VCaP (cell line): Measurements from ENCODE around the gene BATF3.

Source experiments
- H3K27ac ChIP-seq: fragments of 450-650 bp; 2 replicates; pipeline ENCODE4 v1.5.1; 2017
- TF ChIP-seq, protein P1 (sequence below): fragments of 450-650 bp; conservative IDR thresholded peaks from 2 replicates; pipeline ENCODE4 v1.5.1; 2017; ENCODE audit warnings: mild to moderate bottlenecking, moderate library complexity

BATF3 gene

DNA sequence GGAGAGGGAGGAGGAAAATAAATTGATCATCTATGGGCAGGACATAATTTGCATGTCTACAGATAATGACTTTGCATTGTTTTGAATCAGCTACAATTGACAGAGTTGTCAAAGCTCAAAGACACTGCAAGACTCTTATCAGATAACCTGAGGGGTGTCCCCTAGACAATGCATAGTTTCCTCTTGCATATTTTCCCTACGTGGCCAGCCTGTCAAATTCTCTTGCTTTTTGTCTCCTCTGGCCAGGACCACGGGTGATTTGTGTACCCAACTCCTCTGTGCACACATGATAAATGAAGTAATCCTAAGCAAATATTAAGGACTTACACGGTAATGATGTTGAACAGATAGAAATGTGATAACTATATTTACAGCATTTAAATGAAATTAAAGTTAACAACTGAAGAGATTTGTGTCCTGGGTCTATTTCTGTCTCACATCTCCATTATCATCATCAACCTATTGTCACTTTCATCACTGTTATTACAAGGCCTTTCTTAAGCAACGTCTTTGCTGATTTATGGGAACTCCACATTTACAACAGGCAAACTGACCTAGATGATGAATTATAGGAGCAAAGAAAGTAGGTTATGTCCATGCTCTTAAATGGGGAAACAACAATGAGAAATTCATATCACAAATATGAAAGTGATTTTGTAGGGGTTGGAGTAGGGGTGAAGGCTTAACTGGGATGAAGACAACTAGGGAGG lies 18.8 kb downstream of the BATF3 start:
- H3K27ac ChIP-seq = no peak overlapping the region
- TF ChIP-seq, protein P1, sequence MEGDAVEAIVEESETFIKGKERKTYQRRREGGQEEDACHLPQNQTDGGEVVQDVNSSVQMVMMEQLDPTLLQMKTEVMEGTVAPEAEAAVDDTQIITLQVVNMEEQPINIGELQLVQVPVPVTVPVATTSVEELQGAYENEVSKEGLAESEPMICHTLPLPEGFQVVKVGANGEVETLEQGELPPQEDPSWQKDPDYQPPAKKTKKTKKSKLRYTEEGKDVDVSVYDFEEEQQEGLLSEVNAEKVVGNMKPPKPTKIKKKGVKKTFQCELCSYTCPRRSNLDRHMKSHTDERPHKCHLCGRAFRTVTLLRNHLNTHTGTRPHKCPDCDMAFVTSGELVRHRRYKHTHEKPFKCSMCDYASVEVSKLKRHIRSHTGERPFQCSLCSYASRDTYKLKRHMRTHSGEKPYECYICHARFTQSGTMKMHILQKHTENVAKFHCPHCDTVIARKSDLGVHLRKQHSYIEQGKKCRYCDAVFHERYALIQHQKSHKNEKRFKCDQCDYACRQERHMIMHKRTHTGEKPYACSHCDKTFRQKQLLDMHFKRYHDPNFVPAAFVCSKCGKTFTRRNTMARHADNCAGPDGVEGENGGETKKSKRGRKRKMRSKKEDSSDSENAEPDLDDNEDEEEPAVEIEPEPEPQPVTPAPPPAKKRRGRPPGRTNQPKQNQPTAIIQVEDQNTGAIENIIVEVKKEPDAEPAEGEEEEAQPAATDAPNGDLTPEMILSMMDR = no peak

DNA sequence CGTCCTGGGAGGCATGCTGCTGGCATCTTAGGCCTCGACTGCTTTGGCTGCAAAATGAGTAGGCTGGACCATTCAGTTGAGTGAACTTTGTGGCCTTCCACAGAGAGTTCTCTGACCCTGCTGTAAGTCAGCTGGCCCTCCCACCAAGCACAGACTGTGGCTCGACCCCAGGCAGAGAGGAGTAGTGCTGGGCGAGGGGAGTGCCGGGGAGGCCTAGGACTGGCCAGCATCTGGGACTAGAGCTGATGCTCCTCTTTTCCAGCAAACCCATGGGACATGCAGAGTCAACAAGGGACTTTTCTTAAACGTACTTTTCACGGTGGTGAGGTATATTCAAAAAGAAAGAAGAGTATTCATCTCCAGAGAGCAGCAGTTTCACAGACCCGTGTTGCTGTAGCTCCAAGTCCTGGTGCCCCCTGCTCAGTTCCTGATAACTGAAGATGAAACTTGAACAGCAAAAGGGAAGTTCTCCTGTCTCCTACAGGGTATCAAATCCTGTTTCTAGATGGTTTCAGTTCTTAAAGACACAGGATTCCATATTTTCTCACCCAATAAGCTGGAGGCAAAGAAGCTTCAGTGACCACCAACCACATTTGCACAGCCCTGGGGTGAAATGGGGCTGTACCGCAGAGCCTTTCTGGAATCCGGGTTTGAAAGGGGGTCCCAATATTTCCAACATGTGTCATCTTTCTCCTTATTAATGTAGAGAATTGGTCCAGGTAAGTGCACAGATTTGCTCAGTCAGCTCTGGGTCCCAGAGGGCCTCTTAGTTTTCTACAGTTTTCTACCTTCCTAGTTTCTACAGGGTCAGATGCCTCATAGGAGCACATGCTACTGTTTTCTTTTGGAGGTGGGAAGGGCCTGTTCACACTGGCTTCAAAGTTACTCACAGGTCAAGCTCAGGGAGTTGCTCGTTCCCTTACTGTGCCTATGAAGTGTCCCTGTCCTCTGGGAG lies 20.9 kb downstream of the BATF3 start:
- no peak overlapping the region for H3K27ac ChIP-seq
- TF ChIP-seq, protein P1 = no peak

DNA sequence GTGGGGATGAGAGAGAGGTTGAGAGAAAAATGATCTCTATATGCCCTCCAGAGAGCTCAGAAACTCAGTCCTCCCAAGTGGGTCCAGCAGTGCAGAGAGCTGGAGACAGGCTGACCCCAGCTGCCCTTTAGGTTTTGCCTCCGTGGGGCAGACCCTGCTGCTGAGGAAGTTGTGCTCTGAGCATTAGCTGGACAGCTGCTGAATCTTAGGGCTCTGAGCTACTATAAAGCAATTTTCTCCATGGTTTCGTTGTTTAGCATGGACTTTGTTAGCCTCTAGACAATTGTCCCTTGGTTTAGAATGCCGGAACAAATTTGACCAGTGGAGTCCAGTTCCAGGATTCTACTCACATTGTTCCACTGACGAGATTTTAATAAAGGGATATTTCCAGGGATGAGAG lies 22.1 kb downstream of the BATF3 start:
- TF ChIP-seq, protein P1 = no peak

DNA sequence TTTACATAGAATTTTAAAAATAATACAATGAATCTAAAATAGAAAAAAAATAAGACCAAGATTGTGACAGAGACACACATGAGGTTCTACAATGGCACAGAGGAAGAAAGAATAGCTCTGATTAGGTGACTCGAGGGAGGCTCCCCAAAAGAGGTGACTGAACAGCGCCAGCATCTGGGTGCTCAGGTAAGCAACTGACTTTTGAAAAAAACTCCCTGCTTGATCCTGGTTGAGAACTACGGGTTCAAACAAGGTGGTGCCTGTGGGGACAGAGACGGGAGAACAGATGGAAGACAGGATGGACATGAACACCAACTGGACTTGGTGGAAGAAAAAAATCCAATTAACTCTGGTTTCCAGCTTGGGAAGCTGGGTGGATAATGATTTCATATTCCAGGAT lies 22.5 kb downstream of the BATF3 start:
- no peak overlapping the region for H3K27ac ChIP-seq
- TF ChIP-seq, protein P1 = no peak

More for the DNA sequence above, 22.1 kb downstream of the BATF3 start:
- H3K27ac ChIP-seq = no peak overlapping the region

DNA sequence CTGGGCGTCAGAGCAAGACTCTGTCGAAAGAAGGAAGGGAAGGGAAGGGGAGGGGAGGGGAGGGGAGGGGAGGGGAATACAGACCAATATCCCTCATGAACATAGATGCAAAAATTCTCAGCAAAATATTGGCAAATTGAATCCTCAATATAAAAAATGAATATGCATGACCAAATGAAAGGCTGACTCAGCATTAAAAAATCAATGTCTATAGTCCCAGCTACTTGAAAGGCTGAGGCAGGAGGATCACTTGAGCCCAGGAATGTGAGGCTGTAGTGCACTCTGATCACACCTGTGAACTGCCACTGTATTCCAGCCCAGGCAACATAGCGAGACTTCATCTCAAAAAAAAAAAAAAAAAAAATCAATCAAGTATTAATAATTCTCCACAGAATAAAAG lies 24.0 kb downstream of the BATF3 start:
- TF ChIP-seq, protein P1 = no peak

DNA sequence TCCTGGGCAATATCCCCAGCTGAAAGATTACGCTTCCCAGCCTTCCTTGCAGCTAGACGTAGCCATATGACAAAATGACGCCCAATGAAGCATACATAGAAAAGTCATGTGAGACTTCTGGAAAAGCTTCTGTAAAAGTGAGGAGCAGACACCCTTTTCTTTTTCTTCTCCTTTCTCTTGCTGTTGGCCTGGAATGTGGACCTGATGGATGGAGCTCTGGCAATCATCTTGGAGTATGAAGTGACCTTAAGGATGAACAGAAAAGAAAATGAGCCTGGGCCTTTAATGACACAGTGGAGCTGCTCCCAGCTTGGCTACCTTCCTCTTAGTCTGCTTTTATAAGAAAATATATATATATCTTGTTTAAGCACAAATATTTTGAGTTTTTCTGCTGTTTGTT lies 24.8 kb downstream of the BATF3 start:
- TF ChIP-seq, protein P1 = no peak
- H3K27ac ChIP-seq = no peak overlapping the region

More for the DNA sequence above, 24.0 kb downstream of the BATF3 start:
- H3K27ac ChIP-seq = no peak overlapping the region

DNA sequence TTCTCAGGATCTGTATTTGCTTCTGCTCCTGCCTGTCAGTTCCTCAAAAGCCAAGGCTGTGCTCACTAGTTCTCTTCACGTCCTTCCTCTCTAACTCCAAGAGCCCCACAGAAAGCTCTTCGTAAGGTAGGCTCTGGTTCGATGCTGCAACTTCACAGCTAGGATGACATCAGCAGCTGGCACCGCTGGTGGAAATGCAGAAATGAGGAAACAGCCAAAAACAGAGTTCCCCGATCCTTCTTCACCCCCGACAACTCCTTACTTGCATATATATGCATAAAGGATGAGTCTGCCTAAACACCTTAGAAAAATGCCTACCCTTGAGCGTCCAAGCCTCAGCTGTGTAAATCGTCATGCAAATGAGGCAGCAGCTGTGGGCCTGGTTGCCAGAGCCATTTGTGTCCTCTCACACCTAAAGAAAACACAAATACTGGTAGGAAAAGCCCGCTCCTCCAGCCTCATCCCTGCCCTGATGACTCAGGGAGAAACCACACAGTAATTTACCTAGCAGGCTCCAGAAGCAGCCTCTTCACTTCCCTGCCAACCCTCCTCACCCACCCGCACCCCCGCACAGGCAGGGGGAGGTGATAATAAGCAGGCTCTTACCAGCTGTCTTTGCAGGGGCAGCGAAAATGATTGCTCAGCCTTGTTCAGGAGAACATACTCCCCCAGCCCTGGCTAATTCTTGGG lies 28.2 kb downstream of the BATF3 start:
- TF ChIP-seq, protein P1 = no peak
- no peak overlapping the region for H3K27ac ChIP-seq
